ENCODE results near the gene SHTN1. TPM values are rescaled to one million over a fixed set of nuclear protein-coding genes. Genes with fewer than 3 reads are reported as not detected.

The SHTN1 gene
- total RNA-seq, 1 donor from 2014 or later: 3.0 TPM

DNA sequence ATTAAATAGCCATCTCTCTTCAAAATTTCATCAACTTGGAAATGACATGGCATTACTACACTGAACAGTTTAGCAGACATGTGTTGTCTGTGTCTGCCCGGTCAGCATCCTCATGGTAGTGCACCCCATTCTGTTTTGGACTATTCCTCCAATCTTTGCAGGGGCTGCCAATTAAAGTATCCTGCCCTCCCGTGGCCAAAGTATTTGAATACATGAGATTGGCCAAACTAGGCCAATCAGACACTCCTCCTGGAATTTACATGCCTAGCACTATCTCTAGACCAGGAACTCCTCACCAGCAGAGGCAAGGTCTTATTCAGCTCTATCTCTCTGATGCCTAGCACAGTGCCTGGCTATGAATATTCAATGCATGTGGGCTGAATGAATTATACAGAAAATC, 4.4 kb downstream of the SHTN1 start:
- H3K36me3 ChIP-seq: no peaks in the 10 kb centered on the region
- intact Hi-C loops (cut with DNase I): loop anchor here (10.0 kb wide), 1 partner anchor 174 kb away; no protein-coding TSS in a partner anchor
- H3K4me3 ChIP-seq: no peak overlapping the region
- TF ChIP-seq, protein P1, sequence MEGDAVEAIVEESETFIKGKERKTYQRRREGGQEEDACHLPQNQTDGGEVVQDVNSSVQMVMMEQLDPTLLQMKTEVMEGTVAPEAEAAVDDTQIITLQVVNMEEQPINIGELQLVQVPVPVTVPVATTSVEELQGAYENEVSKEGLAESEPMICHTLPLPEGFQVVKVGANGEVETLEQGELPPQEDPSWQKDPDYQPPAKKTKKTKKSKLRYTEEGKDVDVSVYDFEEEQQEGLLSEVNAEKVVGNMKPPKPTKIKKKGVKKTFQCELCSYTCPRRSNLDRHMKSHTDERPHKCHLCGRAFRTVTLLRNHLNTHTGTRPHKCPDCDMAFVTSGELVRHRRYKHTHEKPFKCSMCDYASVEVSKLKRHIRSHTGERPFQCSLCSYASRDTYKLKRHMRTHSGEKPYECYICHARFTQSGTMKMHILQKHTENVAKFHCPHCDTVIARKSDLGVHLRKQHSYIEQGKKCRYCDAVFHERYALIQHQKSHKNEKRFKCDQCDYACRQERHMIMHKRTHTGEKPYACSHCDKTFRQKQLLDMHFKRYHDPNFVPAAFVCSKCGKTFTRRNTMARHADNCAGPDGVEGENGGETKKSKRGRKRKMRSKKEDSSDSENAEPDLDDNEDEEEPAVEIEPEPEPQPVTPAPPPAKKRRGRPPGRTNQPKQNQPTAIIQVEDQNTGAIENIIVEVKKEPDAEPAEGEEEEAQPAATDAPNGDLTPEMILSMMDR (IDR thresholded peaks at IDR 0.05): no peak
- no peaks in the 10 kb centered on the region for H3K27me3 ChIP-seq
- H3K4me1 ChIP-seq: peaks cover 0 to under 1% of the 10 kb centered on the region in 2 donors
- no peak overlapping the region for H3K27ac ChIP-seq
- no peak for DNase-seq (ENCODE audit: low spot score in 2 of 2)
- no peaks in the 10 kb centered on the region for H3K9me3 ChIP-seq

DNA sequence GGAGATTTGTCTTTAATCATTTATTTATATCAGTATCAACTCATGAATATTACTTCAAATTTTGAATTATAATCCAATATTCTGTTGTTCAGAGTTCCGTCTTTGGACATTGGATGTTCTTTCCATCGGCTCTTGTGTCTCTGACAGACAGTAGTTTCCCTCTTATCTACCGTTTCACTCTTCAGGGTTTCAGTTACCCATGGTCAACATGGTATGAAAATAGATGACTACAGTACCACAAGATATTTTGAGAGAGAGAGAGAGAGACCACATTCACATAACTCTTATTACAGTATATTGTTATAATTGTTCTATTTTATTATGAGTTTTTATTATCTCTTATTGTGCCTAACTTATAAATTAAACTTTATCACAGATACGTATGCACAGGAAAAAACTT, 6.8 kb downstream of the SHTN1 start:
- DNase-seq (ENCODE audit: low spot score in 2 of 2): no peak
- TF ChIP-seq, protein P1 (IDR thresholded peaks at IDR 0.05): no peak
- no peaks in the 10 kb centered on the region for H3K4me1 ChIP-seq
- no peak overlapping the region for H3K27ac ChIP-seq
- no peaks in the 10 kb centered on the region for H3K9me3 ChIP-seq
- no peaks in the 10 kb centered on the region for H3K27me3 ChIP-seq
- no peak overlapping the region for H3K4me3 ChIP-seq
- intact Hi-C loops (cut with DNase I): no loop called here
- H3K36me3 ChIP-seq: no peaks in the 10 kb centered on the region

DNA sequence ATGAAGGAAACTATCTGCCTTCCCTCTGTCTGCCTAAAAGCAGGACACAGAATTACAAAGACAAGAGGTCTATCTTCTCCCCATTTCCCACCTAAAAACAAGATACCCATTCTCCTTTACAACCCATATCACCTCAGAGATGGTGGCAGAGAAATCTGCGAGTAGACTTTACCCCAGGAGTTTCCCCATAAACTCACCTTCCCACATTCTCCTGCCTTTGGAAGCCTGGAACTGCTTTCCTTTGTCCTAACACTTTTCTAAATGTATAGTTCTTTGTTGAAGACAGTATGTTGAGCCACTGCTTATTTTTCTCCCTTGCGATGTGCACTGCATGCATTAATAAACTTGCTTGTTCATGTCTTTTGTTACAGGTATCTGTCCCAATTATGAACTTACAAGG, 8.0 kb downstream of the SHTN1 start:
- TF ChIP-seq, protein P1 (IDR thresholded peaks at IDR 0.05): no peak
- Histone ChIP-seq H3K27me3 (no peaks in the 10 kb centered on the region), H3K9me3 (no peaks in the 10 kb centered on the region), H3K4me3 (no peak overlapping the region), H3K27ac (no peak overlapping the region), H3K36me3 (no peaks in the 10 kb centered on the region), H3K4me1 (no peaks in the 10 kb centered on the region)
- no peak for DNase-seq (ENCODE audit: low spot score in 2 of 2)
- intact Hi-C loops (cut with DNase I): no loop called here

DNA sequence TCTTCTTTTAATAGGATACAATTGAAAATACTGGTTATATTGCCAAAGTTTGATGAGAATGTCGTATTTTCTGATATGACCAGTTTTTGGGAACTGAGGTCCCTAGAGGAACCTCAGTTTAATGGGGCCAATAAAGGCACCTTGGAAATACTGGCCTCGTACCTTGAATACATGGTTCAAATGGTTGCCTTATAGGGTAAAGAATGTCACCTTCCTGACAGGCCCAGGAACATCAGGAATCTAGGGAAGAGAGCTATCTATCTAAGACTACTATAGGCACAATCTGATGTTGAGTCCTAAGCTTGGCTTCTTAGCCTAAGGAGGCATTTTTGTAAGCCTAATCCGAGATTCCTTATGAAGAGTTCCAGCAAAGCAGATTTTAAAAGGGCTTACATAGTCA, 9.3 kb downstream of the SHTN1 start:
- Histone ChIP-seq H3K9me3 (no peaks in the 10 kb centered on the region), H3K36me3 (no peaks in the 10 kb centered on the region), H3K27me3 (no peaks in the 10 kb centered on the region), H3K4me3 (no peak overlapping the region), H3K4me1 (no peaks in the 10 kb centered on the region), H3K27ac (no peak overlapping the region)
- DNase-seq (ENCODE audit: low spot score in 2 of 2): no peak
- intact Hi-C loops (cut with DNase I): no loop called here
- TF ChIP-seq, protein P1 (IDR thresholded peaks at IDR 0.05): no peak

DNA sequence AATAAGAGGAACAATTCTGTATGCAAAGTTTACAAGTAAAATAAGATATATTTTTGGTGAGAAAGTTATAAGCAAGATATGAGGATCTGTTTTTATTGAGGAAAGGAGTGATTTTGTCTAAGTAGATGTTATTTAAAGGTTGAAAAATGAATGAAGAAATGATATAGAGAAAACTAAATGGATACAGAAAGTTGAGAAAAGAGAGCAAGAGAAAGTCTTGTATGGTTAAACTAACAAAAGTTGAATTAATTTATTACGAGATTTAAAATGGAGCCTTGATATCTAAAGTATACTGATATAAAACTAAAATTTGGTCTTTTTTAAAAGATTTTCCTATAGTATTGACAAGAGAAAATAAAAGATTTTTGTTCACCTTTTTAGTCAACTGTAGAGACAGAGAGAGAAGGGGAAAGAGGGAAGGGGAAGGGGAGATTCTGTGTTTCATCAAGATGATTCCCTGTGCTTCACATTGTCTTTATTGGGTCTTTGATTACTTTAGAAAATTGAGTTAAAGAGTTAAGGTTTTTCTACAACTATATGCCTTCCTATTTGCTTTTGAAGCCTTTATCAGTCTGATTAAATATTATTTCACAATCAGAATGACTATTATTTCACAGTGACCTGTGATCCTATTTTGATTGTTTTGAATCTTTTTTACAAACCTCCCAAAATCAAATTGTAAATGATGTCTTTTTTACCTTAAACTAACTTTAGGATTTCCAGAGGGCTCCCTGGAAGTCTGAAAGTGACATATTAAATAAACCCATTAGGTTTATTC, 10.7 kb downstream of the SHTN1 start:
- Histone ChIP-seq H3K27me3 (no peaks in the 10 kb centered on the region), H3K36me3 (no peaks in the 10 kb centered on the region), H3K4me1 (no peaks in the 10 kb centered on the region), H3K4me3 (no peak overlapping the region), H3K9me3 (no peaks in the 10 kb centered on the region), H3K27ac (no peak overlapping the region)
- TF ChIP-seq, protein P1 (IDR thresholded peaks at IDR 0.05): no peak
- no peak for DNase-seq (ENCODE audit: low spot score in 2 of 2)
- intact Hi-C loops (cut with DNase I): no loop called here

Data from ascending aorta (tissue), 2 donors.